Measurements from ENCODE around the gene KCNIP4. TPM values are rescaled to one million over a fixed set of nuclear protein-coding genes. Genes with fewer than 3 reads are reported as not detected.

The KCNIP4 gene
- total and polyA plus RNA-seq, 10 of the 15 experiments (the other 5 are each of a cell fraction or from before 2014, with no cell fraction given), result 0.03 to 0.23 (median 0.13) TPM; not detected in 7

- no peak for TF ChIP-seq EP300 (IDR thresholded peaks at IDR 0.05; ENCODE audit: borderline replicate concordance in 1 of 2, control insufficient read depth in 1 of 2, low read depth in 2 of 2, low read length in 2 of 2)
- TF ChIP-seq IKZF1 (conservative IDR thresholded peaks at IDR 0.05), result no peak
- TF ChIP-seq NKRF (conservative IDR thresholded peaks at IDR 0.05), result no peak
Measured at GRCh38 chr4:20680736-20681135, 1267.8 kb downstream of the KCNIP4 start (continued).

GRCh38 chr4:20679951-20680350, 1268.6 kb downstream of the KCNIP4 start:
- CTCF ChIA-PET, result no interaction called here
- POLR2A ChIA-PET, result no interaction called here
- no peak for FAIRE-seq
- Histone ChIP-seq H3K27me3 (replicated peaks in 1 of 2; ENCODE audit: control insufficient read depth in 2 of 2, insufficient read depth in 2 of 2, low read length in 1 of 2) (no peaks in the 10 kb centered on the region), H3K4me3 (no peak overlapping the region), H3K27ac (ENCODE audit: control insufficient read depth, insufficient read depth) (no peak overlapping the region), H3K9ac (ENCODE audit: control insufficient read depth, insufficient read depth, low read length) (no peak overlapping the region), H4K20me1 (ENCODE audit: control insufficient read depth, insufficient read depth) (no peaks in the 10 kb centered on the region), H3K36me3 (ENCODE audit: control insufficient read depth in 2 of 2, insufficient read depth in 2 of 2, low read length in 1 of 2) (no peaks in the 10 kb centered on the region), H3K79me2 (ENCODE audit: control insufficient read depth, insufficient read depth, low read length) (no peaks in the 10 kb centered on the region), H2AFZ (ENCODE audit: control insufficient read depth, low read depth, low read length) (no peak overlapping the region), H3K4me1 (ENCODE audit: control insufficient read depth, insufficient read depth, low read length) (no peaks in the 10 kb centered on the region), H3K9me3 (replicated peaks; ENCODE audit: control insufficient read depth, insufficient read depth, low read length) (no peaks in the 10 kb centered on the region), H3K4me2 (ENCODE audit: control insufficient read depth, insufficient read depth) (no peak overlapping the region)
- no TSS peak for BruUV-seq (replicated peaks)
- RAD21 ChIA-PET (ENCODE audit: unreplicated experiment), result no interaction called here
- SMC1A ChIA-PET (ENCODE audit: uncharacterized antibody, unreplicated experiment), result interaction anchor here (0.9 kb wide), 1 partner anchor 259 kb away, joined by 3 read pairs; no protein-coding TSS in a partner anchor
- ATAC-seq, result no peak
- 0% methylated on average over 1 of the region's 1 CpG for WGBS (ENCODE audit: insufficient coverage, insufficient replicate concordance, low lambda C conversion rate, missing lambda C conversion rate)
- intact Hi-C loops (cut with micrococcal nuclease; ENCODE audit: unreplicated experiment) (loop anchor here (5.0 to 10.0 kb wide), 2 partner anchors 1455 to 1993 kb away; no protein-coding TSS in a partner anchor), in situ Hi-C loops (cut with MboI) (loop anchor here (25.0 kb wide), 1 partner anchor 1443 kb away; no protein-coding TSS in a partner anchor)
- no peak for DNase-seq (ENCODE audit: low read depth, low spot score)
- TF ChIP-seq SREBF2 (IDR thresholded peaks at IDR 0.05; ENCODE audit: low read length) (no peak), PBX3 (IDR thresholded peaks at IDR 0.05; ENCODE audit: insufficient replicate concordance, low read depth, low read length) (no peak)

Small RNA genes lying within 50 kb of the gene (microRNA-seq; reads per million reads assigned to microRNA genes)
- gene MIR7978, result not detected

All from GM12878 (cell line).